Central memory CD4-positive, alpha-beta T cell (primary cell): ENCODE results near the gene AGAP2.

Experiments used
- DNase-seq: peaks from one replicate; pipeline ENCODE4 v3.0.0; 2022

AGAP2 gene

DNA sequence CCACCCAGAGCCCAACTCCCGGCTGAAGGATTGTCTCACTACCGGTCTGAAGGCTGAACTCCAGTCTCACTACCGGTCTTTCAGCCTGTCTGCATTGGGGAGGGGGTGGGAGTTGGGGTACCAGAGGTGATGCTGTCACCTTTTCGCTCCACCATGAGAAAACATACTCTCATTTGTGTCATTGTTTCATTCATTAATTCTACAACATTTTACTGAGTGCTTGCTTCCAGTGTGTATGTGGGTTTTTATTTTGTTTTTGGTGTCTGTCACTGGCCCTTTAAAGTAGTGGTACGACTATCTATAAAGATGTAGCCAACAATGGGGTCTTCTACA is 14.1 kb upstream of the AGAP2 start:
- no peak for DNase-seq

DNA sequence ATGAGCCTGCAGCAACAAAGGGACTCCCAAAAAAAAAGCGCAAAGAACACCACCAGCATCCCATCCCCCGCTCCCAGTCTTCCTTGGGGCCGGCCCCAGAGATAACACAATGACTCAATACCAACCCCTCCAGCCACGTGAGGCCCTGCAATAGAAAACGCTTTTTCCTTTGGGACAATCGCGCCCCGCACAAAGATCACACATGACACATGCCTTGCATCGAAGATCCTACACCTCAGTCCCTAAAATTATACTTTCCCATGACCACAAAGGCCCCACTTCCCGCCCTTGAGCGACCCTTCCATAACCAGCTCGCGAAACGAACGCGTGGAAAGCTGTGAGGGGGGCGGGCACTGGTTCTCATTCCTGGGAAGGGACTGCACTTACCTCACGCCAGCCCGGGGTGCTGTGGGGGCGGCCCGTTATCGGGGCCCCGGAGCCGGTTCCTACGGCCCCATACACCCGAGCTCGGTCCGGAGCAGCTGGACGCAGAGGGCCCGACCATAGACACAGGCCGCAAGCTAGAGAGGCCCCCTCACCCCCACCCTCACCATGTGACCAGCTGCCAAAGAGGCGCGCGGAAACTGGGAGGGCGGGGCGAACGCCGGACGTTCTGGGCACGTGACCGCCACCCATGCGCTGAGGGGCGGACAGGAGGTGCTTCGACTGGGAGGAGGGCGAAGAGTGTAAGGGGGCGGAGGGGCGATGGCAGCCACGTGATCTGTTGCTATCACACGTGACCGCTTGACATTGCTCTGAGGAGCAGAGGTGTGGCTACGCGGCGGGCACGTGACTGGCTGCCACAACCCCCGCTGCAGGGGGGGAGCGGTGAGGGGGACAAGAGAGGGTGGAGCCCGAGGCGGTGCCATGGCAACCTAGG is 13.5 kb upstream of the AGAP2 start, which contains the start of gene CDK4:
TSS of gene CDK4 (minus strand) at position 523 of the 880 bp plus-strand sequence. CDS start 593 bp downstream, outside the sequence.
- peak; percentile 99 for DNase-seq

DNA sequence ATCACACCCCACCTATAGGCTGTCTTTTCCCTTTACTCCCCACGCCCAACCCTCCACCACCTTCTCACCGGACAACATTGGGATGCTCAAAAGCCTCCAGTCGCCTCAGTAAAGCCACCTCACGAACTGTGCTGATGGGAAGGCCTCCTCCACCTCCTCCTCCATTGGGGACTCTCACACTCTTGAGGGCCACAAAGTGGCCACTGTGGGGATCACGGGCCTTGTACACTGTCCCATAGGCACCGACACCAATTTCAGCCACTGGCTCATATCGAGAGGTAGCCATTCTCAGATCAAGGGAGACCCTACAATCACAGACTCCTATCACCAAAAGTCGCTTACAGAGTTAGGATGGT is 12.9 kb upstream of the AGAP2 start:
- no peak for DNase-seq

DNA sequence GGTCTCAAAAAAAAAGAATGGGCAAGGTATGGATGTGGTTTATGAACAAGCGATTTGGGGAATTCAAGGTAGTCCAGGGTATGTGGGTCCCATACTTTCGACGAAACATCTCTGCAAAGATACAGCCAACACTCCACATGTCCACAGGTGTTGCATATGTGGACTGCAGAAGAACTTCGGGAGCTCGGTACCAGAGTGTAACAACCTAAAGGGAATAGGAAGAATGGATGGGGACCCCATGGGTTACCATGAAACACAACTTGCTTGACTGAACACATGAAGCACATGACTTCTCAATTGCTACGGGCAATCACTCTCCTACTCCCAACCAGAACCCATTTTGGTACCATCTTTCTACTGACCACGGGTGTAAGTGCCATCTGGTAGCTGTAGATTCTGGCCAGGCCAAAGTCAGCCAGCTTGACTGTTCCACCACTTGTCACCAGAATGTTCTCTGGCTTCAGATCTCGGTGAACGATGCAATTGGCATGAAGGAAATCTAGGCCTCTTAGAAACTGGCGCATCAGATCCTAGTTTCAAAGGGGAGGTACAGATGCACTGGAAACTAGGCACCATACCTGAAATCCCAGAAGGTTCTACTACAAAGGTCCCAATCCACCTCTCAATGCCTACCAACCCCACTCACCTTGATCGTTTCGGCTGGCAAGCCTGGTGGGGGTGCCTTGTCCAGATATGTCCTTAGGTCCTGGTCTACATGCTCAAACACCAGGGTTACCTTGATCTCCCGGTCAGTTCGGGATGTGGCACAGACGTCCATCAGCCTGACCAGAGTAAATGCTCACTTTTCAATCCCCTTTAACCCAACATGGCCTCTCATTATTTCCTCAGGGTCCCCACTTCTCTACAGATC is 12.3 kb upstream of the AGAP2 start:
- DNase-seq: no peak

DNA sequence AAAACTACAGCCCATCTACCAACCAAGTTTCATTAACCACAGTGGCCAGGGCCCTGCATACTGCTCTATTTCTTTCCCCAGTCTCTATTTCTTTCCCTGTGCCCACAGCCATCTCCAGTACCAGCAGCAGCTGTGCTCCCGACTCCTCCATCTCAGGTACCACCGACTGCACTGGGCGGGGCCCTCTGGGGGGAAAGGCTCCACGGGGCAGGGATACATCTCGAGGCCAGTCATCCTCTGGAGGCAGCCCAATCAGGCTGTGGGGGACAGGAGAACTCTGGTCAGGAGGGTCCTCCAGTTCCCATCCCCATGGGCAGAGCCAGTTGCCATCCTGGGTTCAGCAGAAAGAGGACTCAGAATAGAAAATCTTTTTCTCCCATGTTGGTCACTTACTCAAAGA is 10.5 kb upstream of the AGAP2 start:
- DNase-seq: no peak

DNA sequence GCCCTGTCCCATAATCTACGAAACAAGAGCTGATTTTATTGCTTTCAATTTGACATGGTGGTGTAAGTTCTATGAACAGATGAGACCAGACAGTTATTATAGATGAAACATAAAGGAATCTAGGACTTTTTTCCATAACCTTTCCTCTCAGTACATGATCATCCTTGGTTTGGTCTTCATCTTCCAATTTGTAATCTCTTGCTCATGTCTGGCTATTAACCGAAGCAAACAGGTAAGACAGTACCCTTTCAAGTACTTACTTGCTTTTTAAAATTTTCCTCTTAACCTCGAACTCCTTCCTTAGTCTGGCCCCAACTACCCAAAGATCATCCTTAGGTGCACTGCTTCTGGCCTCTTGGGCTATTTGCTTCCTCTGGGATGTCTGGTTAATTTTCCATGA is 7.5 kb upstream of the AGAP2 start:
- DNase-seq: no peak

DNA sequence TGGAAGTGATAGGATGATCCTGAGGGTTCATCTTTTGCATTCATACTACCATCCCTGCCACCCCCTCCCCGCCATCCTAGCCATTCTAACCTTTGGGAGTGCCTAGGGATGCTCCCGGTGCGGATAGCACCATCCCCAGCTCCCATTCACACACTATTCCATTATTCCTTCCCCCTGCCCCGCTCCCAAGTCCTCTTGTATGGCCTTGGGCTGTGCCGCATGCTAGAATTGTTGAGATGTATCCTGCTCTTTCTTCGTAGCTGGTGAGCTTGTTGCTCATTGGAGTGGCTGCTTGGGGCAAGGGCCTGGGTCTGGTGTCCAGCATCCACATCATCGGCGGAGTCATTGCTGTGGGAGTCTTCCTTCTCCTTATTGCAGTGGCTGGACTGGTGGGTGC is 6.9 kb upstream of the AGAP2 start:
- no peak for DNase-seq

DNA sequence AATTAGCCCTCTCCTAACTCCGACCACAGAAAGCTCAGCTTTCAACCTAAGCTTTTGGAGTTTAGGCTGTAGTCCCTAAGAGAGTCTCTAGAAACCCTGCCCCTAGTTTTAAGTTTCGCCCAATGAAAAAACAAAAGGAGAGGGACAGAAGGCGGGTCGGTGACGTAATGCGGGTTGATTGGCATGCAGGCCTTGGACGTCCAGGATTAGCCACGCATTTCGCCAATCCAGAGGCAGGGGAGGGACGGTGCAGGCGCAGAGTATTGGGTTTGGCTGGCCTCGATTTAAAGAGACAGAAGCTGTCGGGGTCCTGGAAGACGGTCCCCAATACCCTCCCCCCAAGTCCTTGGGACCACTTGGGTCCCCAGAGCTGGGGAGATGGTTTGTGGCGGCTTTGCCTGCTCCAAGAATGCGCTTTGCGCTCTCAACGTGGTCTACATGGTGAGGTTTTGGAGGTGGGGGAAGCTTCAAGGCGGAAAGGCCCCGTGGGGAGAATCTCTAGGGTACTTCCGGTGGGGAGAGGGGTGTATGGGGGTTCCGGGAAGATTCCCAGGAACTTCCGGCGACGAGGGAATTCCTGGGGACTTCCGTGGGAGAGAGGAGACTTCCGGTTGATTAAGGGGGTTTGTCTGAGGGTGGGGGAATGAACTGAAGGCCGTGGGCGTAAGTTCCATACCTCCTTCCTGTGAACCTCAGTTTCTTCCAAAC is 6.4 kb upstream of the AGAP2 start, which contains the start of gene TSPAN31:
TSS of gene TSPAN31 (plus strand) at position 263 of the 708 bp plus-strand sequence. CDS start at position 379, 116 bp downstream.
- DNase-seq: peak; percentile 94

DNA sequence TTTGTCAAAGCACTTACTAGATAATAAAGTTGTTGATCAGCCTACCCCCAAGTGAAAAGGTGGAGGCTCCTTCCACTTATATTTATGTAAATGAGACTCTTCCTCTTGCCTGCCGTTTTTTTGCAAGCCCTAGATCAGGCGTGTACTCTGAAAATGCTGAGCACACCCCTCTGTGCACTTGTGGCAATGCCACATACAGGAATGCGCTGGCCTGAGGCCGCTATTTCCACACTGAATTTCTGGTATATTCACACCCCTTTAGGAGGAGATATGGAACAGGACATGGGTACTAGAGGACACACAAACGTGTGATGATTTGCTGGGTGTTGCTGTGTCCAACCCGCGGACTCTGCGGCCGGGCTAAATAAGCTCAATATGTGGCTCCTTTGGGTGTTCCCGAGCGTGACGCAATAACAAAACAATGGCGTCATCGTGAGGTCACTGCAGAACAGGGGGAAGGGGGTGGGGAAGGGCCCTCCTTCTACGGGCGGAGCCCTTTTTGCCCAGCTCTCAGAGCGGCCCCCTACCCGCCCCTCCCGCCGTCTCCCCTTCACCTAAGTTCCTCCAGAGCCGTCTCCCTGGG is 5.7 kb upstream of the AGAP2 start:
- DNase-seq: no peak

DNA sequence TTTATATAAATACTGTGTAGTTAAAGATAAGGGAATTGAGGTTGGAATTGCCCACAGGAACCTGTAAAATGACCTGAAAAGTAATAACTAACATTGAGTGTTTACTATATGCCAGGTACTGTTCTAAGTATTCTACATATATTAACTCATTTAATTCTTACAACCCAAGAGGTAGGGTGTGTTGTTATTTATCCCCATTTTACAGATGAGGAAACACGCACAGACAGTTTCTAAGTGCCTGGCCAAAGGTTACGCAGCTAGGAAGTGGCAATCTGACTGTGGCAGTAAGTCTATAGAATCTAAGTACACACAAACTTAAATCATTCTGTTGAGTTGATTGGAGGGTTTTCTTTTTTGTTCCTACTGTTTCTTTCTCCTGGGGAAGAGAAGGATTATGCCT is 5.2 kb upstream of the AGAP2 start:
- DNase-seq: no peak

DNA sequence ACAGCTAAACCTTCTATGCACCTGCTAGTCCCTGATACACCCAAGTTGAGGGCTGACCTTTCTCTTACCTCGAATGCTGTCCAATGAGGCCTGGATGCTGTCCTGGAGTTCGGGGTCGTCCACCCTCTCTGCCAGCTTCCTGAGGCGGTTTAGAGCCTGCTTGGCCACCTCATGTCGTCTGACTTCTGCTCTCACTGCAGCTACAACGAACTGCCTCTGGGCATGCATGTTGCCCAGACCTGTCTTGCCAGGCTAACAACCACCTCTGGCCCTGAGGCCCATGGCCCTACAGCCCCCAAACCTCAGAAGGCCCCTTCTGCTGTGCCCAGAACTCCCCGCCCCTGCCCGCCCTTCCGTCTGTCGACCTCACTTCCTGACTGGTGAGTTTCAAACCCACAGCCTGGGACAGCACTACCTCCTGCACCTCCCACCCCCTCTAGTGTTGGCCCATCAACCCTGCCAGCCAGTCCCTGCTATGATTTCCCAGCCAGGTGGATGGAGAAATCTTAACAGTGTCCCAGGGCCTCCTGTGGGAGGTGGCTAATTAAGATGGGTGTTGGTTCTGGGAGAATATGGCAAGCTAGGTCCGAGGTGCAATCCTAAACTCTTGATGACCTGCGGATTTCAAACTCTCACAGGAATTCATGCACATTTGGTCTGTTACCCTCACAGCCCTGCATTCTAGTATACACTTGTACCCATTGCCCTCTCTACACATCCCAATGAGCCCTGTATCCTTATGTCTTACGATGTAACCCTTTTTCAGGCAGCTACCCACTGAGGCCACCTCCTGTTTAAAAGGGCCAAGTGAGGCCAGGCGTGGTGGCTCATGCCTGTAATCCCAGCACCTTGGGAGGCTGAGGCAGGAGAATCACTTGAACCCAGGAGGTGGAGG is 3.5 kb upstream of the AGAP2 start:
- peak; percentile 82 for DNase-seq

DNA sequence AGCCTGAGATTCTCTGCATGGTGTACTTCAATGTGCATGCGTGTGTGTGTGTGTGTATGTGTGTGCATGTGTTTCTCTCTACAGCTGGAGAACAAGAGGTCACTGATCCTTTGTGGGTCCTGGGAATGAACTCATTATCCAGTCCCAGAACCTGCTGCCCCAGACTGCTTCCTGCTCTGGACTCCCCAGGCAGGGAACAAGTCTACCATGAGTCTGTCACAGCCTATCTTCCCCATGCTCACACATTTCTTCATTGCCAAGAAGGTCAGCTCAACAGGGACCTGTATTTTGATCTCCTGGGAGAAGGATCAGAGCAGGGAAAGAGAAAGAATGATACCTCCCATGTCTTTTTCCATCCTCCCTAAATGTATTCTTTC is 2.9 kb upstream of the AGAP2 start:
- DNase-seq: no peak

DNA sequence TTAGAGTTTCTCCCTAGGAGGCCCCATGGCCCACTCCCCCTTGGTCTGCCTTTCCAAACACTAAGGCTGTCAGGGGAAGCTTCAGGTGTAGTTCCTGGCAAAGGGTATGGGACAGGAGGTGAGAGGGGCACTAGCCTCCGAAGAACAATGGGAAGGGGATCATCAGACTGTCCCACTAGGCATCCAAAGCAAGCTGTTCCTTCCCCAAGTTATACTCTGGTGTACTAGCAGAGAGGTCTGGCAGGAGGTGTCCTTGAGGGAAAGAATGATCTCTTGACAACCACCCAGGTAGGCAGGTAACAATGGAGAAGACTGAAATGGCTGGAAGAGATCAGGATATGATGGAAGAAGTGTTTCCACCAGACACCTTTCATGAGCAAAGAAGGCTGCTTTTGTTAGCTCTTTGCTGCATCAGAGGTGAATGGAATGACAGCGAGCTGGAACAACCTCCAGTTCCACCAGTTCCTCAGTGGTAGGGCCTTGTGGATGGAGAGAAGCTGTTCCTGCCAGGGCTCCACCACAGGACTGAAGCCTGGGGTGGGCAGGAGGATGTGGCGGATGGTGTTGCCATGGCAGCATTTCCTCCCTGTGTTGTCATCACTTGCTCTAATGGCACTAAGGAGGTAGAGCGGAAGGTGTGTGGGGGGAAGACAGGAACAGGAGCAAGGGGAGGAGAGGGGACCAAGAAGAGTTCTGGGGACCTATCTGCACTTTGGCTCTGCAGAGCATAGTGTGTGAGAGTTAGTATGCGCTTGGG is 2.3 kb upstream of the AGAP2 start:
- peak; percentile 92 for DNase-seq

DNA sequence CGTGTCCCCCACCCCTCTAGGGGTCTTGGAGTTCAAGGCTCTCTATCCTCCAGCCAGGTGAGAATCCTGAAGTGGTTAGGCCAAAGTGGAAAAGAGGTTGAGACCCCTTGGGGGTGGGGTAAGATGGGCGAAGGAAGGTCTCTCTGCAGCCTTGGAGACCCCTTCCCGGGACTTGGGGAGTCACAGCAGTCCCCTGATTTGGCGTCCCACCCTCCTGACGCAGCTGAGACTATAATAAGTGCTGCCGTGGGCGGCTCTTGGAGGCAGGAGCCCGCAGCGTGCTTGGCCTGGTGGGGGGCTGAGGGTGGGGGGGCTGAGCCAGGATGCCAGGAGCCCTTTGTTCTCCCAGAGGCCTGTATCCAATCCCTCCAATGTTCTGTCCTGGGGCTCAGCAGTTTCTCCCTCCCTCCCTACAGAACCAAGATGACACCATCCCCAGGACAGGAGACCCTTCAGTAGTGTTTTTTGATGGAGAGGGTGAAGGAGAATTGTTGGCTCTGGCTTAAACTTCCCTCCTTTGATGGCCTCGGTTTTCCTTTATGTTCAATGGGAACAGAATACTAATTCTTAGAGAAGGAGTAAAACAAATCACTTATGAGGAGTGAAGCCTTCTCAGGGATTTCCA is 1.5 kb upstream of the AGAP2 start:
- DNase-seq: no peak

DNA sequence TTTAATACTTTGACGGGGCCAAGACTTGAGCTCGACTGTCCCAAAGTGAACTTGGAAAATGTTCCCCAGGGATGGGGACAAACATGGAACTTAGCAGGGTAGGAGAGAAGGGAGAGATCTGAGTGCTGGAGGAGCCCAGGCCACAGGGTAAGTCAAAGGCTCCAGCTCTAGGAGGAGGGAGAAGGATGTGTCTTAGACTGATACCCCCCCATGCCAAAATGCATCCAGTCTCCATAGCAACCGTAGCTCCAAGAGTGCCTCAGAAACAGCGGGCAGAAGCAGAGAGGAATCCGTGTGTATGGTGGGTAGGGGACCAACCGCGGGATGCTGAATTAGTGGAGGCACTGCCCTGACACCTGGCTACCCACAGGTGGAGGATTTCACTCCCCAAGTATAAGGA is 845 bp upstream of the AGAP2 start:
- no peak for DNase-seq

DNA sequence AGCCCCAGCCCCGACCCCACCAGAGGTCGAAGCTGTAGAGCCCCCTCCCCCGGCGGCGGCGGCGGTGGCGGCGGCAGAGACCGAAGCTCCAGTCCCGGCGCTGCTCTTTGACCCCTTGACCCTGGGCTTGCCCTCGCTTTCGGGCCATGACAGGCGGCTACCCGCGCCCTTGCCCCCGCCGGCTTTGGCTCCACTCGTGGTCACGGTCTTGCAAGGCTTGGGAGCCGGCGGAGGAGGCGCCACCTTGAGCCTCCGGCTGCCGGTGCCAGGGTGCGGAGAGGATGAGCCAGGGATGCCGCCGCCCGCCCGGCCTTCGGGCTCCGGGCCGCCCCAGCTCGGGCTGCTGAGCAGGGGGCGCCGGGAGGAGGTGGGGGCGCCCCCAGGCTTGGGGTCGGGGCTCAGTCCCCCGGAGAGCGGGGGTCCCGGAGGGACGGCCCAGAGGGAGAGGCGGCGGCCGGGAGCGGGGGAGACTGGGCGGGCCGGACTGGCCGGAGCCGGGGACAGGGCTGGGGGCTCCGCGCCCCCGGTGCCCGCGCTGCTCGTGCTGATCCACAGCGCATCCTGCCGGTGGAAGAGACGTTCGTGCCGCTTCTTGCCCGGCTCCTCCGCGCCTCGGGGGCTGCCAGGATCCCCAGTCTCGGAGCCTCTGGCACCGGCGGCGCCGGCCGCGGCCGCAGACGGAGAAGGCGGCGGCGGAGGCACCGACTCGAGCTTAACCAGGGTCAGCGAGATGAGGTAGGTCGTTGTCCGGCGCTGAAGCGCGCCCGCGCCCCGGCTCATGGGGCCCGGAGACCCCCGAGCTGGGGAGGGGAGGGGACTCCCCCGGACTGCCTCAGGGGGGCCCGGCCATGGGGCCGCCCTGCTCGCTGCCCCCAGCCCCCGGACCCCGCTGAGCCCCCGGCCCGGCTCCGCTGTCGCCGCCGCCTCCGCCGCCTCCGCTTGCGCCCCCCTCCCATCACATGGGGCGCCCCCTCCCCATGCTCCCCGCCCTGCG is 778 bp downstream of the AGAP2 start:
- DNase-seq: no peak

DNA sequence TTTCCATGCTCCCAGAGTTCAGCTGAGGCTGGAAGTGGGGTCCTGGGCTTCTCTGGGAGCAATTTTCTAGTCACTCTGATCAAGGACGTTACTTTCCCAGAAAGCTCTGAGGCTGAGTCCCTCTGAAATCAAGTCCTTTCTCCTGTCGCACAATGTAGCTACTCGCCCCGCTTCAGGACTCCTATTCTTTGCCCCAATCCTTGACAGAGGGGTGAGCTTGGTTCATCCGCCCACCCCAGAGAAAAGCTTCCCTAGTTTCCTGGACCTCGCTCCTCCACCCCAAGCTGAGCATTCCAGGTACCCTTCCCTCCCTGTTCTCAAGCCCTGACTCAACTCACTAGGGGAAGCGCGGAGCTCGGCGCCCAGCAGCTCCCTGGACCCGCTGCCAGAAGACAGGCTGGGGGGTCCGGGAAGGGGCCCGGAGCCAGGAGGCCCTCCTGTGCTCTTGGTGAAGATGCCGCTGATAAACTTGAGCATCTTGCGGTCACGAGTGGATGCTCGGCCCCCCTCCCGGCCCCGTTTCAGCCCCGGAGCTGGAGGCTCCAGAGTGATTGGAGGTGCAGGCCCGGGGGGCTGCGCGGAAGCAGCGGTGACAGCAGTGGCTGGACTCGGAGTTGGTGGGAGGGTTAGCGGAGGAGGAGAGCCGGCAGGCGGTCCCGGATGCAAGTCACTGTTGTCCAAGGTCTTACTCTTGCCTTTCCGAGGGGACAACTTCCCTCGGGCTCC is 1.6 kb downstream of the AGAP2 start:
- no peak for DNase-seq

DNA sequence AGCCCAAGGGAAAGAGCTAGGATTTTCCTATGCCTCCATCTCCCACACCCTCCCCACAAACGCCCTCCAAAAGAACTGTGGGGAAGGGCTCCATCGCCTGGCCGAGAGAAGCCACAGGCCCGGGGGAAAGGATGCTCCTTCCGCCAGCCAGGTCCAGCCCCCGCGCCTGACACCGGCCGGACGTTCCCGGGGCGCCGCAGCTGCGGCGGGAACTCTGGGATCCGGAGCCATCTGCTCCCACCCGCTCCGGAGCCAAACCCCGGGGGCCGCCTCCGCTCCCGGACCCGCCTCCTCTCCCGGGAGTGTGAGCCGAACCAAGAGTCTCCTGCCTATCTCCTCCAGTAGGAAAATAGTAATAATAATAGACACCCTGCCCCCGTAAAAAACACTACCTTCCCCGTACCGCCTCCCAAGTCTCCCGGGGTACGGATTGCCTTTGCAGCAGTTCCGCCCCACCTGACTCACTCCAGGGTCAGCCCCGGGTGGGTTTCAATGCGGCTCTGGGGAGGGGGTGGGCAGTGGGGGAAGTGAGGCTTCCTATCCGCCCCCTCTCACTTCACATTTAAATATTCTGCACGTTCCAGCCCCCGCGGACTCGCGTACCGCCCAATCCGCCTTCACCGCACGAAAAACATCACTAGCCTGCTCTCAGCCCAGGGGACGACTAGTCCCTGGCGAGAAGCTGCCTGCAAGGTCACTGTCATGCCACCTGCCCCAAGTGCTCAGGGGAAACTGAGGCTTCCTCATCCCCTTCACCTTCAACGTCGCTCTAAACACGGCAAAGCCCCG is 2.4 kb downstream of the AGAP2 start:
- DNase-seq: no peak
